Measurements from ENCODE around the gene ATE1. TPM values are rescaled to one million over a fixed set of nuclear protein-coding genes. Genes with fewer than 3 reads are reported as not detected.
"Not testable (repeated sequence)": the region's sequence is repeated elsewhere in the genome, so short reads cannot be mapped to it uniquely, and the experiment has no call there.

ATE1 gene
- total RNA-seq: 36.9 TPM
- long read RNA-seq, full-length matches to known transcripts: 26 of 35 reads
- long read RNA-seq, partial matches to known transcripts: 0 of 35 reads
- long read RNA-seq, other reads (novel, unspliced or antisense): 9 of 35 reads

- intact Hi-C loops (cut with micrococcal nuclease): no loop called here
- ATAC-seq (peak; percentile 97), DNase-seq (peak; percentile 95)
Measured at GRCh38 chr10:121927841-121928527, at the start of gene ATE1. Gene ATE1, minus strand, starts transcription at chr10:121928031. Its CDS starts 82 bp downstream, at chr10:121927949.

GRCh38 chr10:121976607-121977006, 48.8 kb upstream of the ATE1 start:
- ATAC-seq (no peak), DNase-seq (no peak)
- intact Hi-C loops (cut with micrococcal nuclease): no loop called here

- DNase-seq (no peak), ATAC-seq (peak; percentile 28)
- intact Hi-C loops (cut with micrococcal nuclease): no loop called here
Measured at GRCh38 chr10:121975295-121976086, 47.7 kb upstream of the ATE1 start.

- ATAC-seq (peak; percentile 95), DNase-seq (peak; percentile 90)
- intact Hi-C loops (cut with micrococcal nuclease): no loop called here
Measured at GRCh38 chr10:121974535-121975294, 46.9 kb upstream of the ATE1 start, which contains the start of gene NSMCE4A. Gene NSMCE4A, minus strand, starts transcription at chr10:121975217. Its CDS starts 52 bp downstream, at chr10:121975165.

- no peak for ATAC-seq
- intact Hi-C loops (cut with micrococcal nuclease): no loop called here
Measured at GRCh38 chr10:121974019-121974534, 46.2 kb upstream of the ATE1 start.

GRCh38 chr10:121969086-121969485, 41.3 kb upstream of the ATE1 start:
- peak; percentile 33 for DNase-seq
- ATAC-seq; intact Hi-C loops (cut with micrococcal nuclease): not testable (repeated sequence)

More at GRCh38 chr10:121974019-121974534, 46.2 kb upstream of the ATE1 start:
- no peak for DNase-seq

GRCh38 chr10:121965996-121966395, 38.2 kb upstream of the ATE1 start:
- intact Hi-C loops (cut with micrococcal nuclease): no loop called here
- ATAC-seq: no peak

GRCh38 chr10:121961456-121961855, 33.6 kb upstream of the ATE1 start:
- intact Hi-C loops (cut with micrococcal nuclease): no loop called here
- ATAC-seq (no peak), DNase-seq (no peak)

More at GRCh38 chr10:121965996-121966395, 38.2 kb upstream of the ATE1 start:
- DNase-seq: no peak

GRCh38 chr10:121959671-121960070, 31.8 kb upstream of the ATE1 start:
- no peak for ATAC-seq
- intact Hi-C loops (cut with micrococcal nuclease): no loop called here
- DNase-seq: no peak

GRCh38 chr10:121956111-121957061, 28.6 kb upstream of the ATE1 start:
- DNase-seq (no peak), ATAC-seq (no peak)
- intact Hi-C loops (cut with micrococcal nuclease): no loop called here

GRCh38 chr10:121952226-121952625, 24.4 kb upstream of the ATE1 start:
- ATAC-seq (no peak), DNase-seq (no peak)
- intact Hi-C loops (cut with micrococcal nuclease): no loop called here

GRCh38 chr10:121949451-121949850, 21.6 kb upstream of the ATE1 start:
- ATAC-seq (no peak), DNase-seq (no peak)
- intact Hi-C loops (cut with micrococcal nuclease): no loop called here

GRCh38 chr10:121949049-121949448, 21.2 kb upstream of the ATE1 start:
- intact Hi-C loops (cut with micrococcal nuclease): no loop called here
- ATAC-seq (no peak), DNase-seq (no peak)

- intact Hi-C loops (cut with micrococcal nuclease): no loop called here
- no peak for ATAC-seq
- DNase-seq: no peak
Measured at GRCh38 chr10:121947343-121948330, 19.8 kb upstream of the ATE1 start.

- intact Hi-C loops (cut with micrococcal nuclease): no loop called here
- ATAC-seq: peak; percentile 92
- no peak for DNase-seq
Measured at GRCh38 chr10:121942749-121943416, 15.1 kb upstream of the ATE1 start.

- intact Hi-C loops (cut with micrococcal nuclease): no loop called here
- ATAC-seq (no peak), DNase-seq (no peak)
Measured at GRCh38 chr10:121941532-121941931, 13.7 kb upstream of the ATE1 start.

All from left ventricle myocardium superior (tissue), 1 donor.